Liver (tissue), 9 donors: ENCODE results near the gene CHST14. TPM values are rescaled to one million over a fixed set of nuclear protein-coding genes. Genes with fewer than 3 reads are reported as not detected.

ENCODE experiments used
- DNase-seq: peaks from one replicate; pipeline ENCODE4 v3.0.0-alpha.2; 2017; ENCODE audit warnings: low spot score
- H3K27ac ChIP-seq, 2 donors: one replicate each; pipeline ENCODE4 v1.7.0; 2013; ENCODE audit warnings: inconsistent platforms in 2 of 2, low read length in 2 of 2, control low read depth in 1 of 2, low read depth in 1 of 2, mild to moderate bottlenecking in 1 of 2
- H3K27me3 ChIP-seq, 4 donors: one replicate each; pipeline versions ENCODE4 v1.6.1 to v1.7.0; 2013; ENCODE audit warnings: low read length in 3 of 4, inconsistent platforms in 1 of 4, mild to moderate bottlenecking in 1 of 4, moderate library complexity in 1 of 4; ENCODE audit not compliant: control insufficient read depth in 4 of 4, insufficient read depth in 4 of 4
- H3K36me3 ChIP-seq, 4 donors: one replicate each; pipeline versions ENCODE4 v1.6.1 to v1.7.0; 2013; ENCODE audit warnings: low read length in 3 of 4, mild to moderate bottlenecking in 3 of 4, low read depth in 1 of 4, moderate library complexity in 1 of 4; ENCODE audit not compliant: control insufficient read depth in 4 of 4, insufficient read depth in 3 of 4
- H3K4me1 ChIP-seq, 4 donors: one replicate each; pipeline versions ENCODE4 v1.6.1 to v1.7.0; 2013; ENCODE audit warnings: low read length in 3 of 4, mild to moderate bottlenecking in 3 of 4, moderate library complexity in 1 of 4; ENCODE audit not compliant: control insufficient read depth in 4 of 4, insufficient read depth in 4 of 4
- H3K4me3 ChIP-seq, 3 donors: one replicate each; pipeline versions ENCODE4 v1.6.1 to v1.7.0; 2013; ENCODE audit warnings: low read length in 3 of 3, control low read depth in 1 of 3, low read depth in 1 of 3, mild to moderate bottlenecking in 1 of 3
- H3K9ac ChIP-seq, 2 donors: one replicate each; pipeline ENCODE4 v1.7.0; 2013; ENCODE audit warnings: low read length in 2 of 2, mild to moderate bottlenecking in 2 of 2, moderate library complexity in 2 of 2, control low read depth in 1 of 2, low read depth in 1 of 2
- H3K9me3 ChIP-seq, 4 donors: one replicate each; pipeline versions ENCODE4 v1.6.1 to v1.7.0; 2013; ENCODE audit warnings: low read length in 3 of 4; ENCODE audit not compliant: control insufficient read depth in 4 of 4
- EGR1 ChIP-seq, 2 donors: IDR thresholded peaks; 2 replicates each; pipeline ENCODE4 v1.6.1; 2016 to 2018; ENCODE audit warnings: antibody characterized with exemption in 2 of 2, low read depth in 2 of 2
- FOXA1 ChIP-seq: IDR thresholded peaks from 2 replicates; pipeline ENCODE4 v1.6.1; 2016; ENCODE audit warnings: antibody characterized with exemption
- FOXA2 ChIP-seq: IDR thresholded peaks from 2 replicates; pipeline ENCODE4 v1.6.1; 2016; ENCODE audit warnings: antibody characterized with exemption
- GABPA ChIP-seq, 2 donors: IDR thresholded peaks in 1 of 2; conservative IDR thresholded peaks in 1 of 2; 2 replicates each; pipeline ENCODE4 v1.6.1; 2016; ENCODE audit warnings: antibody characterized with exemption in 2 of 2, mild to moderate bottlenecking in 1 of 2, moderate library complexity in 1 of 2
- HNF4A ChIP-seq, 2 donors: conservative IDR thresholded peaks; 2 replicates each; pipeline ENCODE4 v1.6.1; 2016; ENCODE audit warnings: antibody characterized with exemption in 2 of 2, mild to moderate bottlenecking in 2 of 2
- JUND ChIP-seq, 2 donors: IDR thresholded peaks; 2 replicates each; pipeline ENCODE4 v1.6.1; 2016; ENCODE audit warnings: antibody characterized with exemption in 2 of 2
- NR2F2 ChIP-seq: IDR thresholded peaks from 2 replicates; pipeline ENCODE4 v1.6.1; 2016; ENCODE audit warnings: antibody characterized with exemption
- RAD21 ChIP-seq, 2 donors: IDR thresholded peaks; 2 replicates each; pipeline ENCODE4 v1.6.1; 2016; ENCODE audit warnings: antibody characterized with exemption in 2 of 2, mild to moderate bottlenecking in 2 of 2
- RXRA ChIP-seq, 2 donors: IDR thresholded peaks; 2 replicates each; pipeline ENCODE4 v1.6.1; 2017 to 2018; ENCODE audit warnings: antibody characterized with exemption in 2 of 2, mild to moderate bottlenecking in 1 of 2
- SP1 ChIP-seq: IDR thresholded peaks from 2 replicates; pipeline ENCODE4 v1.6.1; 2018; ENCODE audit warnings: antibody characterized with exemption, mild to moderate bottlenecking
- TAF1 ChIP-seq: conservative IDR thresholded peaks from 2 replicates; pipeline ENCODE4 v1.6.1; 2016; ENCODE audit warnings: antibody characterized with exemption, mild to moderate bottlenecking
- YY1 ChIP-seq: IDR thresholded peaks from 2 replicates; pipeline ENCODE4 v1.6.1; 2016; ENCODE audit warnings: antibody characterized with exemption, mild to moderate bottlenecking
- WGBS: extraction: QIAGEN DNeasy Blood & Tissue Kit; methylation state at CpG from one replicate; pipeline ENCODE4 v1.1.7; 2013; 5-methylcytosine and 5-hydroxymethylcytosine counted together
- polyA plus RNA-seq, 2 donors: library from polyadenylated mRNA; stranded (reverse) in 1 of 2; unstranded in 1 of 2; fragments of 200-250 nt in 1 of 2; fragments of >200 nt in 1 of 2; fragmentation: Nextera tagmentation in 1 of 2; extraction: Ambion mirVana in 1 of 2; gene quantifications; one replicate each; pipeline versions ENCODE4 v1.2.1 to v1.2.3, GENCODE V29; 2013 to 2015
- total RNA-seq, 2 donors: library from RNA; depleted of rRNA; stranded (reverse); fragments of >200 nt; gene quantifications; one replicate each; pipeline ENCODE4 v1.2.3, GENCODE V29; 2014
- TF ChIP-seq, protein P1 (sequence below): IDR thresholded peaks from 2 replicates; pipeline ENCODE4 v1.6.1; 2016; ENCODE audit warnings: antibody characterized with exemption, mild to moderate bottlenecking
- TF ChIP-seq, protein P2 (sequence below): IDR thresholded peaks from 2 replicates; pipeline ENCODE4 v1.6.1; 2016; ENCODE audit warnings: antibody characterized with exemption
- TF ChIP-seq, protein P3 (sequence below): fragments of 150-350 bp; IDR thresholded peaks from 2 replicates; pipeline ENCODE4 v1.5.1; 2017; ENCODE audit warnings: improper control_type of control experiment, low read depth, low read length; ENCODE audit not compliant: missing input control
- TF ChIP-seq, protein P4 (sequence below): IDR thresholded peaks from 2 replicates; pipeline ENCODE4 v1.6.1; 2016; ENCODE audit warnings: antibody characterized with exemption
- donor health status: healthy.
- donor health status: healthy.
- donor health status: healthy.
- donor health status: healthy.
- donor health status: healthy.

The CHST14 gene, protein sequence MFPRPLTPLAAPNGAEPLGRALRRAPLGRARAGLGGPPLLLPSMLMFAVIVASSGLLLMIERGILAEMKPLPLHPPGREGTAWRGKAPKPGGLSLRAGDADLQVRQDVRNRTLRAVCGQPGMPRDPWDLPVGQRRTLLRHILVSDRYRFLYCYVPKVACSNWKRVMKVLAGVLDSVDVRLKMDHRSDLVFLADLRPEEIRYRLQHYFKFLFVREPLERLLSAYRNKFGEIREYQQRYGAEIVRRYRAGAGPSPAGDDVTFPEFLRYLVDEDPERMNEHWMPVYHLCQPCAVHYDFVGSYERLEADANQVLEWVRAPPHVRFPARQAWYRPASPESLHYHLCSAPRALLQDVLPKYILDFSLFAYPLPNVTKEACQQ
- 1 to 10 TPM; 2.9 to 3.3 TPM for total RNA-seq
- polyA plus RNA-seq: 1 to 10 TPM; 2.3 to 5.3 TPM

DNA sequence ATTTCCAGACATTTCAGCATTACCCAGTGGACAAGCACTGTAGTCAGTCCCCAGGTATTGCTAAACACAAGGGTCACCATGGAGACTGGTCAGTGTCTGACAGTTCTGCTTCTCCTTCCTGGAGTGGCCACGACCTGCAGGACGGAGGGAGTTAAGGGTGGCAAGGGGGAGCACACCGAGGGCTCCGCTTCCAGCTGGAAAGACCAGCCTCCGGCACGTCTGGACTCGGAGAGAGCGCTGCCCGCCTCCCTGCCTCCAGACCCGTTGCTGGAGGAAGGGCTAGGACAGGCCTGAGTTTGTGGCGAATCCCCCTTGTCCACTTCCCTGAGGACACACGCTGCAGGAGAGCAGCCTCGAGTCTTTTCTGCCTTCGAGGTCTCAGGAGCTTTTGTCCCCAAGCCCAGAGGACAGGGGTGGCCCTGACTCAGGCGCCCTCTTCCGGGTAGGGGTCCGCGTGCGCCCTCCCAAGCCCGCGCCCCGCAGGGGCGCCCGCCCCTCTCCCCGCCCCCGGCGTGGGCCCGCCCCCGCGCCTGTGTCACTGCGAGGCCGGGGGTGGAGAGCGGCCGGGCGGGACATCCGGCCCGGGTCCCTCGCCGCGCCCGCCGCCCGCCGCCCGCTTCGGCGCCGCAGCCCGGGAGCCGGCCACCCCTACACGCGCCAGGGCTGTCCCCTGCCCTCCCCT is at the start of gene CHST14:
Gene CHST14 (plus strand): TSS at position 562 of the 682 bp plus-strand sequence. CDS start 230 bp downstream, outside the sequence.
- Histone ChIP-seq H3K9me3 (no peaks in the 10 kb centered on the region), H3K27ac (peak within 1 kb of the TSS; percentile 84 to 90), H3K4me1 (peaks cover 3 to 18% (median 11%) of the 10 kb centered on the region in 4 donors), H3K36me3 (peaks cover 0 to 12% (median 2%) of the 10 kb centered on the region in 4 donors), H3K27me3 (no peaks in the 10 kb centered on the region), H3K4me3 (peak within 1 kb of the TSS; percentile 80 to 85 (median 83)), H3K9ac (peak within 1 kb of the TSS; percentile 47 to 63)
- peak; percentile 53 for DNase-seq
- 1% methylated on average over 52 of the region's 52 CpGs for WGBS
- no peak for TF ChIP-seq NR2F2
- TF ChIP-seq, protein P1, sequence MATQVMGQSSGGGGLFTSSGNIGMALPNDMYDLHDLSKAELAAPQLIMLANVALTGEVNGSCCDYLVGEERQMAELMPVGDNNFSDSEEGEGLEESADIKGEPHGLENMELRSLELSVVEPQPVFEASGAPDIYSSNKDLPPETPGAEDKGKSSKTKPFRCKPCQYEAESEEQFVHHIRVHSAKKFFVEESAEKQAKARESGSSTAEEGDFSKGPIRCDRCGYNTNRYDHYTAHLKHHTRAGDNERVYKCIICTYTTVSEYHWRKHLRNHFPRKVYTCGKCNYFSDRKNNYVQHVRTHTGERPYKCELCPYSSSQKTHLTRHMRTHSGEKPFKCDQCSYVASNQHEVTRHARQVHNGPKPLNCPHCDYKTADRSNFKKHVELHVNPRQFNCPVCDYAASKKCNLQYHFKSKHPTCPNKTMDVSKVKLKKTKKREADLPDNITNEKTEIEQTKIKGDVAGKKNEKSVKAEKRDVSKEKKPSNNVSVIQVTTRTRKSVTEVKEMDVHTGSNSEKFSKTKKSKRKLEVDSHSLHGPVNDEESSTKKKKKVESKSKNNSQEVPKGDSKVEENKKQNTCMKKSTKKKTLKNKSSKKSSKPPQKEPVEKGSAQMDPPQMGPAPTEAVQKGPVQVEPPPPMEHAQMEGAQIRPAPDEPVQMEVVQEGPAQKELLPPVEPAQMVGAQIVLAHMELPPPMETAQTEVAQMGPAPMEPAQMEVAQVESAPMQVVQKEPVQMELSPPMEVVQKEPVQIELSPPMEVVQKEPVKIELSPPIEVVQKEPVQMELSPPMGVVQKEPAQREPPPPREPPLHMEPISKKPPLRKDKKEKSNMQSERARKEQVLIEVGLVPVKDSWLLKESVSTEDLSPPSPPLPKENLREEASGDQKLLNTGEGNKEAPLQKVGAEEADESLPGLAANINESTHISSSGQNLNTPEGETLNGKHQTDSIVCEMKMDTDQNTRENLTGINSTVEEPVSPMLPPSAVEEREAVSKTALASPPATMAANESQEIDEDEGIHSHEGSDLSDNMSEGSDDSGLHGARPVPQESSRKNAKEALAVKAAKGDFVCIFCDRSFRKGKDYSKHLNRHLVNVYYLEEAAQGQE: peak; percentile 38

DNA sequence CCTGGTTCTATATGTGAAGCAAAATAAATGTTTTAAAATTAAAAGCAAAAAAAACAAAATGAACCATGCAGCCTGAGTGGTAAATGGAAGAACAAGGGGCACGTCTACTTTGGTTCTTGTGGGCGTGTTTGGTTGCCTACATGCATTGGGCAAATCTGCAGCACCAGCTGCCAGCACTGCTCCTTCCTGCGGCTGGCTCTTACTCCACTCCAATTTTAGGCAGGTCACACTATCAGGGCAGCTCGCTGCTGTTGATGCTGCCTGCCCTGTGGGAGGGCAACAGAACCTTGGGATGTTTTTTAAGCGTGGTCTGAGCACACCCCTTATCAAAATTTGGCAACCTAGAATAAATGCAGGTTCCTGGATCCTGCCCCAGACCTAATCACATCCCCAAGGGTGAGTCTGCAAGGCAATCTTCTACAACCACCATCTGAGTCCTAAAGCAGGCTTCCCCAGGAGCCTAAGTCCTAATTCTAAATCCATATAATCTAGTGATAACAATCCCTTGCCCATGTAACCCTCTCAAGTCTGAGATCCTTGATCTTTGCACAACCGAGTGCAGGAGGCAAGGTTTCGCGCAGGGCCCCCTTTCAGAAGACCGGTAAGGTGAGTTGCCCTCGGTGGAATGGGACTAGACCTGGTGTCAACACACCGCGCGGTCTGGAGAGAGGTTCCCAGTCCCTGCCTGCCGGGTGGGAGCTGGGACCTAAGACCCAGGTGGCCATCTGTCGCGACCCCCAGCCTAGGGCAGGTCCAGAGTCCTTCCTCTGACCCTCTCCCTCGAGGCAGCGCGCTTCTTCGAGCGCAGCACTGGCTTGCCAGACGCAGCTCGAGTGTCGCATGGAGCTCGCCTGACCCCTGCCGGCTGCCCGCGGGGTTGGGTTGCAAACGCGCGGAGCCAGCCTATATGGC is 49.3 kb upstream of the CHST14 start:
- peak overlapping the region in 1 of 3 donors; percentile 11 for H3K4me3 ChIP-seq
- H3K4me1 ChIP-seq: peaks cover 7 to 24% (median 21%) of the 10 kb centered on the region in 4 donors
- no peaks in the 10 kb centered on the region for H3K27me3 ChIP-seq
- no peak overlapping the region for H3K9ac ChIP-seq
- DNase-seq: peak; percentile 89
- TF ChIP-seq EGR1 (IDR thresholded peaks at IDR 0.05; ENCODE audit: low read depth in 2 of 2) (no peak), FOXA1 (no peak), TAF1 (no peak), FOXA2 (no peak), RXRA (IDR thresholded peaks at IDR 0.05) (peak in 1 of 2 donors; percentile 12), HNF4A (conservative IDR thresholded peaks at IDR 0.05) (peak in 1 of 2 donors; percentile 16), SP1 (no peak), NR2F2 (no peak), RAD21 (IDR thresholded peaks at IDR 0.05) (peak; percentile 93 to 94), GABPA (IDR thresholded peaks at IDR 0.05 in 1 of 2, conservative IDR thresholded peaks at IDR 0.05 in 1 of 2) (no peak), YY1 (peak; percentile 13), JUND (IDR thresholded peaks at IDR 0.05) (no peak)
- TF ChIP-seq, protein P2, sequence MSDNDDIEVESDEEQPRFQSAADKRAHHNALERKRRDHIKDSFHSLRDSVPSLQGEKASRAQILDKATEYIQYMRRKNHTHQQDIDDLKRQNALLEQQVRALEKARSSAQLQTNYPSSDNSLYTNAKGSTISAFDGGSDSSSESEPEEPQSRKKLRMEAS: no peak
- TF ChIP-seq, protein P3, sequence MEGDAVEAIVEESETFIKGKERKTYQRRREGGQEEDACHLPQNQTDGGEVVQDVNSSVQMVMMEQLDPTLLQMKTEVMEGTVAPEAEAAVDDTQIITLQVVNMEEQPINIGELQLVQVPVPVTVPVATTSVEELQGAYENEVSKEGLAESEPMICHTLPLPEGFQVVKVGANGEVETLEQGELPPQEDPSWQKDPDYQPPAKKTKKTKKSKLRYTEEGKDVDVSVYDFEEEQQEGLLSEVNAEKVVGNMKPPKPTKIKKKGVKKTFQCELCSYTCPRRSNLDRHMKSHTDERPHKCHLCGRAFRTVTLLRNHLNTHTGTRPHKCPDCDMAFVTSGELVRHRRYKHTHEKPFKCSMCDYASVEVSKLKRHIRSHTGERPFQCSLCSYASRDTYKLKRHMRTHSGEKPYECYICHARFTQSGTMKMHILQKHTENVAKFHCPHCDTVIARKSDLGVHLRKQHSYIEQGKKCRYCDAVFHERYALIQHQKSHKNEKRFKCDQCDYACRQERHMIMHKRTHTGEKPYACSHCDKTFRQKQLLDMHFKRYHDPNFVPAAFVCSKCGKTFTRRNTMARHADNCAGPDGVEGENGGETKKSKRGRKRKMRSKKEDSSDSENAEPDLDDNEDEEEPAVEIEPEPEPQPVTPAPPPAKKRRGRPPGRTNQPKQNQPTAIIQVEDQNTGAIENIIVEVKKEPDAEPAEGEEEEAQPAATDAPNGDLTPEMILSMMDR: peak; percentile 96
- TF ChIP-seq, protein P4, sequence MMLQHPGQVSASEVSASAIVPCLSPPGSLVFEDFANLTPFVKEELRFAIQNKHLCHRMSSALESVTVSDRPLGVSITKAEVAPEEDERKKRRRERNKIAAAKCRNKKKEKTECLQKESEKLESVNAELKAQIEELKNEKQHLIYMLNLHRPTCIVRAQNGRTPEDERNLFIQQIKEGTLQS: no peak
- H3K27ac ChIP-seq: no peak overlapping the region
- H3K36me3 ChIP-seq: peaks cover 0 to 14% (median 5%) of the 10 kb centered on the region in 4 donors
- H3K9me3 ChIP-seq: no peaks in the 10 kb centered on the region
- WGBS: 8% methylated on average over 31 of the region's 31 CpGs
